Measurements from ENCODE around the gene DCN. TPM values are rescaled to one million over a fixed set of nuclear protein-coding genes. Genes with fewer than 3 reads are reported as not detected.

DCN gene
- total RNA-seq, 1 donor from 2014 or later, result not detected

- H3K9me3 ChIP-seq (ENCODE audit: low read depth), result no peaks in the 10 kb centered on the region
- no peak overlapping the region for H2AFZ ChIP-seq (replicated peaks)
- H3K27me3 Mint-ChIP-seq (ENCODE audit: insufficient read depth, low read depth), result no peaks in the 10 kb centered on the region
- no peaks in the 10 kb centered on the region for H4K20me1 ChIP-seq (ENCODE audit: low read depth)
- H3F3A ChIP-seq (ENCODE audit: low read depth), result no peaks in the 10 kb centered on the region
- no peaks in the 10 kb centered on the region for H3K36me3 ChIP-seq
- peaks cover 8% of the 10 kb centered on the region for H3K9me3 Mint-ChIP-seq
- no peak overlapping the region for H3K27ac Mint-ChIP-seq
- no peaks in the 10 kb centered on the region for H3K4me1 Mint-ChIP-seq
- no peak for DNase-seq (ENCODE audit: low spot score)
- H3K9ac ChIP-seq, result no peak overlapping the region
- H3K4me3 ChIP-seq, result no peak overlapping the region
- no peak overlapping the region for H3K4me3 Mint-ChIP-seq
- no peak overlapping the region for H3K27ac ChIP-seq
- no peak for TF ChIP-seq EZH2phosphoT487 (IDR thresholded peaks at IDR 0.05)
- TF ChIP-seq EZH2 (IDR thresholded peaks at IDR 0.05), result no peak
- no peak for TF ChIP-seq CTCF (IDR thresholded peaks at IDR 0.05)
- H3K36me3 Mint-ChIP-seq, result peaks cover 2% of the 10 kb centered on the region
- no peaks in the 10 kb centered on the region for H3K4me1 ChIP-seq
- no peak overlapping the region for H3K4me2 ChIP-seq
- no peaks in the 10 kb centered on the region for H3K79me2 ChIP-seq (ENCODE audit: low read depth)
- no peaks in the 10 kb centered on the region for H3K27me3 ChIP-seq
These were observed 9.0 kb upstream of the DCN start for GRCh38 chr12:91191513-91192111.

GRCh38 chr12:91189516-91189915 is 6.9 kb upstream of the DCN start:
- Histone ChIP-seq H3K9me3 (ENCODE audit: low read depth) (no peaks in the 10 kb centered on the region), H3K79me2 (ENCODE audit: low read depth) (no peaks in the 10 kb centered on the region), H3K4me2 (no peak overlapping the region), H2AFZ (replicated peaks) (no peak overlapping the region), H3K36me3 (no peaks in the 10 kb centered on the region), H3F3A (ENCODE audit: low read depth) (no peaks in the 10 kb centered on the region), H3K4me1 (no peaks in the 10 kb centered on the region), H3K4me3 (no peak overlapping the region), H3K27ac (no peak overlapping the region), H4K20me1 (ENCODE audit: low read depth) (no peaks in the 10 kb centered on the region), H3K27me3 (no peaks in the 10 kb centered on the region), H3K9ac (no peak overlapping the region)
- H3K9me3 Mint-ChIP-seq, result no peaks in the 10 kb centered on the region
- no peak for TF ChIP-seq EZH2 (IDR thresholded peaks at IDR 0.05)
- TF ChIP-seq CTCF (IDR thresholded peaks at IDR 0.05), result no peak
- no peak for TF ChIP-seq EZH2phosphoT487 (IDR thresholded peaks at IDR 0.05)
- no peak for DNase-seq (ENCODE audit: low spot score)
- H3K27me3 Mint-ChIP-seq (ENCODE audit: insufficient read depth, low read depth), result no peaks in the 10 kb centered on the region
- H3K4me3 Mint-ChIP-seq, result no peak overlapping the region
- H3K4me1 Mint-ChIP-seq, result no peaks in the 10 kb centered on the region
- no peak overlapping the region for H3K27ac Mint-ChIP-seq
- H3K36me3 Mint-ChIP-seq, result no peaks in the 10 kb centered on the region

- H3K4me2 ChIP-seq, result no peak overlapping the region
- no peaks in the 10 kb centered on the region for H3K27me3 ChIP-seq
- Mint-ChIP-seq H3K9me3 (no peaks in the 10 kb centered on the region), H3K36me3 (no peaks in the 10 kb centered on the region), H3K27me3 (ENCODE audit: insufficient read depth, low read depth) (no peaks in the 10 kb centered on the region), H3K4me3 (no peak overlapping the region), H3K27ac (no peak overlapping the region), H3K4me1 (peaks cover 2% of the 10 kb centered on the region)
- no peak overlapping the region for H3K9ac ChIP-seq
- H2AFZ ChIP-seq (replicated peaks), result peak overlapping the region; percentile 9
- H3F3A ChIP-seq (ENCODE audit: low read depth), result no peaks in the 10 kb centered on the region
- no peaks in the 10 kb centered on the region for H3K79me2 ChIP-seq (ENCODE audit: low read depth)
- no peaks in the 10 kb centered on the region for H3K36me3 ChIP-seq
- H4K20me1 ChIP-seq (ENCODE audit: low read depth), result no peaks in the 10 kb centered on the region
- no peaks in the 10 kb centered on the region for H3K4me1 ChIP-seq
- no peak for TF ChIP-seq EZH2phosphoT487 (IDR thresholded peaks at IDR 0.05)
- TF ChIP-seq CTCF (IDR thresholded peaks at IDR 0.05), result no peak
- TF ChIP-seq EZH2 (IDR thresholded peaks at IDR 0.05), result no peak
- no peaks in the 10 kb centered on the region for H3K9me3 ChIP-seq (ENCODE audit: low read depth)
- DNase-seq (ENCODE audit: low spot score), result no peak
- H3K4me3 ChIP-seq, result no peak overlapping the region
- no peak overlapping the region for H3K27ac ChIP-seq
These were observed 6.2 kb upstream of the DCN start for GRCh38 chr12:91188778-91189177.

All from neural progenitor cell (in vitro differentiated cells).